Activated gamma-delta T cell treated with anti-CD3 and anti-CD28 coated beads, Interleukin-2, amount 50 U/mL, for 16 hours (primary cell): ENCODE measurements around the gene VWA8.
"Not testable (repeated sequence)": the region's sequence is repeated elsewhere in the genome, so short reads cannot be mapped to it uniquely, and the experiment has no call there.

Experiments
- DNase-seq: peaks from one replicate; pipeline ENCODE4 v3.0.0-alpha.2; 2020; ENCODE audit warnings: low read depth

Gene VWA8

DNA sequence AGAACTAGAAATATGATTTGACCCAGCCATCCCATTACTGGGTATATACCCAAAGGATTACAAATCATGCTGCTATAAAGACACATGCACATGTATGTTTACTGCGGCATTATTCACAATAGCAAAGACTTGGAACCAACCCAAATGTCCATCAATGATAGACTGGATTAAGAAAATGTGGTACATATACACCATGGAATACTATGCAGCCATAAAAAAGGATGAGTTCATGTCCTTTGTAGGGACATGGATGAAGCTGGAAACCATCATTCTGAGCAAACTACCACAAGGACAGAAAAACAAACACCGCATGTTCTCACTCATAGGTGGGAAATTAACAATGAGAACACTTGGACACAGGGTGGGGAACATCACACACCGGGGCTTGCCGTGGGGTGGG is 38.0 kb downstream of the VWA8 start:
- not testable (repeated sequence) for DNase-seq

DNA sequence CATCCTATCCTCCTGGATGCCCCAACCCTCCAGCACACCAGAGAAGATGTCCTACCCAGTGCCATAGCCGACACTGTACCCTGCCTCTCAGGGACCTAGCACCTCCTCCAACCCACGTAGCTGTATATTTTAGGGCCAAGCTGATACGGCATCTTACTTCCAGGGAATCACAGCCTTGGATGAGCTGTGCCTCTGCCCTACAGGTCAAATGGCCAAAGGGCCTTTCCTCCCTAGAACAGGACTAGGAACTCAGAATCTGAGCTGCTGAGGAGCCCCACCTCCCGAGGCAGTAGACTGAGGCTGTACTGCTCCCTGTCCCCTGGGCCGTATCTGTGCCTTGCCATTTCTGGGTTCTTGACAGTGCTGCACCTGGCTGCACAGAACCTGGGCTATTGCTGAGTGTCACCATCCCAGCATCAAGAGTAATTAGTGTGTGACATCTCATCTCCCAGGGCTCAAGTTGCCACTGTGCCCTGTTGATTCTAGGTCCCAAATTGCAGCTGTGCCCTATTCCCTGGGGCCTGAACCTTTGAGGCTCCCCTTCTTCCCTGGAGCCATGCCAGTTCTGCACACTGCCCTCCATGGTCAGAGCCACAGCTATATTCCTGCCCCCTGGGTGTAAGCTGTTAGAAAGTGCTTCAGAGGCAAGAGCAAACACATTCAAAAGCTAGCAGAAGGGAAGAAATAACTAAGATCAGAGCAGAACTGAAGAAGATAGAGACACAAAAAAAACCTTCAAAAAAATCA is 41.0 kb downstream of the VWA8 start:
- no peak for DNase-seq

DNA sequence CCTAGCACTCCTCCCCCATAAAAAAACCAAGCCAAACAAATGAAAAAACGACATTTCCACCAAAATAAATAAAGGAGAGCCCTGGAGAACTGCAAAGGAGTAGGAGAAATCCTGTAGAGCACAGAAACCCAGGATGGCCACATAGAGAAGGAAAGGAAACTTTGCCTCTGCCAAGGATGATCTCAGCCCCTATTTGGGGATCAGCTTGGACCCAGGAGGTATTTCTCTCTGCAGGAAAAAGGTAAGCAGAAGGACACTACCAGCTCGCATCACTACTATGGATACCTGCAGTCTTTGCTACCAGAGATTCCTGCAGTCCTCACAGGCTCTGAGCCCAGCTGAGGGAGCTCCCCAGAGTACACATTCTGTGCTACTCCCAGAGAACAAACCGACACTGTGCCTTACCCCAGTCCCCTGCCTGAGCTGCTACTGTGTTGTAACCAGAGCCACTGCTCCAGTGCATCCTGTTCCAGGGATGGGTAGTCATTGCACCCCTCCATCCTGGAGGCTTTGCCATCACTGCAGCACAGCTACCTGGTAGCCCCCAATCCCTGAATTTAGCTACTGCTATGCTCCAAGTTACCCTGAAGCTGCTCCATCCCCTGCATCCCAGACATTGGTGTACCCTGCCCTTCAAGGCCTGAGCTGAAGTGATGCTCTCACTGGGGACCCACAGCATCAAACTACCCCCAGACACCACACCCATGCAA is 41.7 kb downstream of the VWA8 start:
- DNase-seq = no peak

DNA sequence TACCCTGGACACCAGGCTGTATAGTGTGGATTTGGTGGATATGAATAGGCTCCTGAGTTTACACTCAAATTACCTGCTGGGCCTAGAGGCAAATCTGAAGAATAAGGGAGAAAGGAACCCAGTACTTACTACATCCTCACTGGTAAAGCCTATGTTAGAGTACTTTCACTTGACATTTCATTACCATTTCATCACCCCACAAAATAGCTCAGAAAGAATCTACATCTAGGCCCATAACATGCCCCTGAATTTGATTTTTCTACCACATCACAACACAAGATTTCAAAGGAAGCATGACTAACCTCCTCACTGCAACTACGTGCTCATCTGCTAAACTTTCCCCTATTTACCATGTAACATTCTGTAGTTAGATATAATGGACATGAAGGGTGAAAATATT is 43.3 kb downstream of the VWA8 start:
- no peak for DNase-seq

DNA sequence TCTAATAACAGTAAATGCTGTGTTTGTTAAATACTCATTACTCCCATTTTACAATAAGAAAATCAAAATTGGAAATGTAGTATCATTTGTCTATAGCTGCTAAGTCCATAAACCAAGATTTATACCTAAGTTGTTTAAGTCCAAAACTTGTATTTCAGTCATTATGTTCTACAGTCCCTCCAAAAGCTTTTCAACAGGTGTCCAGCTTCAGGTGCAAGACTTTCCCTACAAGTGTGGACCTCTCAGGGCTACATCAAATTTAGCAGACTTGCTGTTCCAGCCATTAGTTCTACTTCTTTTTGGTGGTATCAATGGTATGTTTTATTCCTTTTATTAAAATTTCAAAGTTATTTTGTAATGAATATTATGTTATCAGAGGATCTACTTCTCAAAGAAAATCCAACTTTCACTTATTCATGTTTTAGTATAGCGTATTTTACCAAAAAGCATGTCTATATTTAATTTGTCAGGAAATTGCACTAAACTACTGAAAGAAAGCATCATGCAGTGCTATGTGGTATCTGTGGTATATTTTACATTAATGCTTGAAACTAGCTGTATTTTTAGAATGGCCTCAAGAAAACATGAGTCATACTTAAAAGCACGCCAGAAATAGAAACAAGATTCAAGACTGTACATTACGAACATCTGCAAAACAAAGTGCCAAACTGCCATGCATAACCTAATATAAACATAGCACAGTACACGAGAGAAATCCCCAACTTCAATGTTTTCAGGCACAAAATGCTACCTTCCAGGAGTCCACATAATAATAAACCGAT is 44.5 kb downstream of the VWA8 start:
- no peak for DNase-seq

DNA sequence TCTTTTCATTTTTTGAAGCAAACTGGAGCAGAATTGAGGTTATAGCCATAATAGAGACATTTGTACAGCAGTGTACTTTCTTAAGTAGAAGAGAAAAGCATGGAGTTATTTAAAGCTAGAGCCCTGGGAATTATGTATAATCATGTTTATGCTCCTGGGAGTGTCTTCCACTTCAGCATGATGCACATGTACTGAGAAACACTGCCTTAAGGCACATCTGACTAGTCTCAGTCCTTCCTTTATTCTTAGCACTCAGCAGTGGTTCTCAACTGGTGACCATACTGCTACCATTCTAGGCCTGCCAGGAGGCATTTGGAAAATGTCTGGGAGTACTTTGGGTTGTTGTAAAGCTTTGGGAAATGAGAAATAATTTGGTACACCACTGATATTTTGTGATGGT is 45.8 kb downstream of the VWA8 start:
- DNase-seq = no peak

DNA sequence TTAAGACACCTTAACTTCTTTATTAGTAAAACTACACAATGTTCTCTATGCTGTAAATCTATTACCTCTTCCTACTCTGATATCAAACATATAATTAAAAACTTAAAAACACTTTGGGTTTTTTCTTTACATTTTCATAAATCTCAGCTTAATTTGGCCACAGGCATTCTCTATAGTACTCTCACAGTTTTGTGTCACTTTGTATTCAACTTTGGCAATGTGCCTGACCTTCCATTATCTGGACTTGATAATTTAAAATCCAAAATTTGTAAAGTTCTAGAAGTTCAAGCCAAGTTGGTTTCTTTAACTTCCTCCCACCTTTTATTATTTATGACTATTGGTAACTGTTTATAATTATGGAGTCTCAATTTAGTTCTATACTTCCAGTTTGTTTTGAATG is 46.4 kb downstream of the VWA8 start:
- no peak for DNase-seq

DNA sequence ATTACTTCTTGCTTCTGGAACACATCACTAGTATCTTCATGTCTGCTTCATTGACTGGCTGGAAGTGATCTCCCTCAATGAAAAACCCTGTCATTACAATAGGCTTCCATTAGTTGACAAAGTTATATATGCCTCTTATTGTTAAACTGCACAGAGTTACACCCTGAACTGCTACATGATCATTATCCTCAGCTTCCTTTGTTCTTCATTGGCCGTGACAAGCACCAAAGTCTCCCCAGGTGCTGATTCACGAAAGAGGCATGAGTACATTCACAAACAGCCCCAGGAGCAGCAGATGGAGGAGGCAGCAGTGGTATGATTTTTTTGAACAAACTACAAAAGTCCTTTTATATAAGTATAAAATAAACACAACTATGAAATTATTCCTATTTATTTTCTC is 51.4 kb downstream of the VWA8 start:
- DNase-seq = no peak

DNA sequence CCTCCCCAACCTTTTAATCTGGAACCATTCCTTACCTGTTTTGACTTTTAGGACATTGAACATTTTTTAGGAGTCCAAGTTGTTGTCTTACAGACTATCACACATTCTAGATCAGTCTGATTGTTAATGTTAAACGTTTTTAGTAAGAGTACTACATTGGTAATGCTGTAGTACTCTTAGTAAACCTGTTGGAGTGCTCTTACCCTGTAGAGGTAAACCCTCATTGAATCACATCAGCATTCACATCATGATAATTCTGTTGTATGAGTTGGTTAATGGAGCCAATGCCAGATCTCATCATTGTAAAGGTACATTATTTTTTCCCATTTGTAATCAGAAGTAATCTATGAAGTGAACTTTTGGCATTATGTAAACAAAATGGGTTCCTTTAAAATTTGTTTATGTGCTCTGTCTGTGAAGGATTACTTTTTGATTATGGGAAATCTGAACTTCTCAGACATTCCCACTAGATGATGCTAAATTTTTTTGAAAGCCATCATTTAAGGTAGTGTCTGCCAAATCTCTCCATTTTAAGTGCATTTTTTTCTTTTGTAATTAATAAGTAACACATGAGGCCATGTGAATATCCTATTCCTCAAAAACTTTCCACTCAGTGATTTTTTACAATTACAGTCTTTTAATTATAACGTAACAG is 55.2 kb downstream of the VWA8 start:
- DNase-seq = no peak

DNA sequence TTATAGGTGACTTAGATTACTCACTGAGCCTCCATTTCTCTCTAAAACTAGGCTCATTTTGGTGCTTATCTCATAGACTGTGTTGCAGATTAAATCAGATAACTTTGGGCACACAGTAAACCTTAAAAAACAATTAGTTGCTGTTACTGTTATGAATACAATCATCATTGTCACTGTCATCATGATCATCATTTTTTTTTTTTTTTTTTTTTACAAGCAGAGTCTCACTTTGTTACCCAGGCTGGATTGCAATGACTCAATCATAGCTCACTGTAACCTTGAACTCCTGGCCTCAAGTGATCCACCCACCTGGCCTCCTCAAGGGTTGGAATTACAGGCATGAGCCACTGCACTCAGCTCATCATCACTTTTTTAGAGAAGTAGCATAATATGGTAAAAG is 60.0 kb downstream of the VWA8 start:
- DNase-seq = no peak

DNA sequence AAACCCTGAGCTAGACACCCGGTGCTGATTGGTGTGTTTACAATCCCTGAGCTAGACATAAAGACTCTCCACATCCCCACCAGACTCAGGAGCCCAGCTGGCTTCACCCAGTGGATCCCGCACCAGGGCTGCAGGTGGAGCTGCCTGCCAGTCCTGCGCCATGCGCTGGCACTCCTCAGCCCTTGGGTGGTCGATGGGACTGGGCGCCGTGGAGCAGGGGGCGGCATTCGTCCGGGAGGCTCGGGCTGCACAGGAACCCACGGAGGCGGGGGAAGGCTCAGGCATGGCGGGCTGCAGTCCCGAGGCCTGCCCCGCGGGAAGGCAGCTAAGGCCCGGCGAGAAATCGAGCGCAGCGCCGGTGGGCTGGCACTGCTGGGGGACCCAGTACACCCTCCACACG is 62.5 kb downstream of the VWA8 start:
- not testable (repeated sequence) for DNase-seq

DNA sequence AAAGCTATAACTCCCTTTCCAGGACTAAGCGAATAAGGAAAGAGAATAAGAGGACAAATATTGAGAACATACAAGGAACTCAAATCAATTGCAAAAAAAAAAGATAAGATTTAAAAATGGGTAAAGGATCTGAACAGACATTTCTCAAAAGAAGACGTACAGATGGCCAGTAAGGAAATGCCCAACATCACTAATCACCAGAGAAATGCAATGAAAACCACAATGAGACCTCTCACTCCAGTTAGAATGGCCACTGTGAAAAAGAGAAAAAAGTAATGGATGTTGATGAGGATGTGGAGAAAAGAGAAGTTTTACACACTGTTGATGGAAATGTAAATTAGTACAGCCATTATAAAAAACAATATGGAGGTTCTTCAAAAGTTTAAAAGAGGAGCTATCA is 63.8 kb downstream of the VWA8 start:
- no peak for DNase-seq

DNA sequence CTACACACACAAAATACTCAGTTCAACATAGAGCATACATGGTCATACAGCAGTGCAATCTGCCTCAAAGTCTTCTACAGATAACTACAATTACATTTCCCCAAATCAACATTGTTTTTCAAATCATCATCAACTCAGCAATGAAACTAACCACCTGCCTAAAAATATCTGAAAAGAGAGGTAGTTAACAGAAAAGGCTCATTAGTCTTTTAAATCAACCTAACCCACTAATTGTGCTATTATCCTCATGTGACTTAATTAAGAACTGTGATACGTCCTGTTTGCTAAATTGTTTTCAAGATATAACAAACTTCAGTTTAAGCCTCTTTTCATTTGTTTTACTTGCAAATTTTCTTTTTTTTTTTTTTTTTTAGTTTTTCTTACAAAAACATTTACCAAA is 65.4 kb downstream of the VWA8 start:
- DNase-seq = no peak

DNA sequence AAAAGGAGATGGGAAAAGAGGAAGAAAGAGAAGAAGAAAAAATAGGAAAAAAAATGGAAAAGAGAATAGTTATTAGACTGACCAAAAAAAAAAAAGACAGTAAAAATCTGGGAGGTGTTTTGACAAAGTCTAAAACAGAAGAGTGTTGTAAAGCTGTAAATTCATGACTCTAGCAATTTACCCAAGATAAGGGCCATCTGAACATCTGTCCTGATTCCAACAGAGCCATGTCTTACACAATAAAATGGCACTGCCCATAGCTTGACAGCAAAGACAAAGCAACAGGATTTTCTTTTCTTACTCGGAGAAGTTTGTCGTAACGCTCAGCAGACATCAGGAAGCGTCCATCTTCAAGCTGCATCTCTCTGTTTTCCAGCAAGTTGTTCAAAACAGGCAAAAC is 69.8 kb downstream of the VWA8 start:
- no peak for DNase-seq

DNA sequence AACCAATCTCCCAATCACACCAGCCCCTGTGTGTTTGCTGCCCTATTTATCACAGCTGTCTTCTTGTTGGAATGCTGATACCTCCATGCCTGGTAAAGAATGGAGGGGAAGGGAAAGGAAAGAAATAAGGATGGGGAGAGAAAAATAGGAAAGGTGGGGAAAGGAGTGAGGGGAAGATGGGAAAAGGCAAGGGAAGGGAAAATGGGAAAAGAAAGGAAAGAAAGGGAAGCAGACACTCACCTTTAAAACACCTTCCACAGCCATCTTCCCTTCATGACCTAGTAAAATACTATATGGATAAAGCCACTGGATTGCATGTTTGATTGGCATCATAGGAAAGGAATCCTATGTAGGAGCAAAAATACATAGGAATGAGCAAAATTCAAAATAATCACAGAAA is 77.8 kb downstream of the VWA8 start:
- DNase-seq = no peak

DNA sequence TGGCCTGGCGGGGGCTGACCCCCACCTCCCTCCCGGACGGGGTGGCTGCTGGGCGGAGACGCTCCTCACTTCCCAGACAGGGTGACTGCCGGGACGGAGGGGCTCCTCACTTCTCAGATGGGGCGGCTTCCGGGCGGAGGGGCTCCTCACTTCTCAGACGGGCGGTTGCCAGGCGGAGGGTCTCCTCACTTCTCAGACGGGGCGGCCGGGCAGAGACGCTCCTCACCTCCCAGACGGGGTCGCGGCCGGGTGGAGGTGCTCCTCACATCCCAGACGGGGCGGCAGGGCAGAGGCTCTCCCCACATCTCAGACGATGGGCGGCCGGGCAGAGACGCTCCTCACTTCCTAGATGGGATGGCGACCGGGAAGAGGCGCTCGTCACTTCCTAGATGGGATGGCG is 79.0 kb downstream of the VWA8 start:
- not testable (repeated sequence) for DNase-seq

DNA sequence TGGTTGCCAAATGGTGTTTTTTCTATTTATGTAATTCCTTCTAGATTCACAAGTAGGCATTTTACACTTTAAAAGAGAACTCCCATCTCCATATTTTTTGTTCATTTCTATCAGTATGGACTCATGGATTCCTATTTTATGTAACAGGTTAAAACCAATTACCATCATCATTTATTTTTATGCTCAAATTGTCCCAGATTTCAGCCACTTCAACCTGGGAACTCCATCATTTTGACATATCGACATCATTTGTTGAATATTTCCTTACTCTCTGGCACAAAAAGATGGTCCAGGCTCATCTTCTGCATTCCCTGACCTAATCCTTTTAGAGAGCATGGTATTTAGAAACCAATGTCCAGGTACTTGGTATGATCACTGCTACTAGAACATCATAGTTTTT is 79.9 kb downstream of the VWA8 start:
- no peak for DNase-seq

DNA sequence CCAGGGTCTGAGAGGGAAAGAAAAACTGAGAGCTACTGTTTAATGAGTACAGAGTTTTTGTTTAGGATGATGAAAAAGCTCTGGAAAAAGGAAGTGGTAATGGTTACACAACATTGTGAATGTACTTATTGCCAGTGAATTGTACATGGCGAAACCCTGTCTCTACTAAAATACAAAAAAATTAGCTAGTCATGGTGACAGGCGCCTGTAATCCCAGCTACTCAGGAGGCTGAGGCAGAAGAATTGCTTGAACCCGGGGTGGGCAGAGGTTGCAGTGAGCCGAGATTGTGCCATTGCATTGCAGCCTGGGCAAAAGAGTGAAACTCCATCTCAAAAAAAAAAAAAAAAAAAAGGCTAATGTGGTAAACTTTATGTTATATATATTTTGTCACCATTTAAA is 96.3 kb downstream of the VWA8 start:
- DNase-seq = no peak

DNA sequence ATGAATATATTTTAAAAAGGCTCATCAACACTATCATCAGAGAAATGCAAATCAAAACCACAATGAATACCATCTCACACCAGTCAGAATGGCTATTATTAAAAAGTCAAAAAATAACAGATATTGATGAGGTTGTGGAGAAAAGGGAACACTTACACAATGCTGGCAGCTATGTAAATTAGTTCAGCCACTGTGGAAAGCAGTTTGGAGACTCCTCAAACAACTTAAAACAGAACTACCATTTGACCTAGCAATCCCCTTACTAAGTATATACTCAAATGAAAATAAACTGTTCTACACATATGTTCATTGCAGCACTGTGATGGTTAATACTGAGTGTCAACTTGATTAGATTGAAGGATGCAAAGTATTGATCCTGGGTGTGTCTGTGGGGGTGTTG is 98.2 kb downstream of the VWA8 start:
- DNase-seq = not testable (repeated sequence)

DNA sequence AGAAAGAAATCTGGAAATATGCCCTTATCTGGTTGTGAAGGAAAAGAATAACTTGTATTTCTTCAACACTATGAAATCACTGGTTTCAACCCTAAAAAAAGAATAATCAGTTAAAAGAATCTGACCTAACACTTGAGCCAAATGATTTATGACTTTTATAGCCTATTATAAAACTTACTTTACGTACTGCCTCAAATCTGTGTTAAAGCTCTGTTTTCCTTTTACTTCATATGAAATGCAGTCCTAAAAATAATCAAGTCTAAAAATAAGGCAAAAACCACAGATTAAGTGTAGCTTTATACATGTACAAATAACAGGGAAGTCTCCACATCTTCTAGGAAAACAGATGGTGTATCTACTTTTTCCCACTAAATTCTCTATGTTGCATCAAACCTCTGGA is 101.3 kb downstream of the VWA8 start:
- no peak for DNase-seq

DNA sequence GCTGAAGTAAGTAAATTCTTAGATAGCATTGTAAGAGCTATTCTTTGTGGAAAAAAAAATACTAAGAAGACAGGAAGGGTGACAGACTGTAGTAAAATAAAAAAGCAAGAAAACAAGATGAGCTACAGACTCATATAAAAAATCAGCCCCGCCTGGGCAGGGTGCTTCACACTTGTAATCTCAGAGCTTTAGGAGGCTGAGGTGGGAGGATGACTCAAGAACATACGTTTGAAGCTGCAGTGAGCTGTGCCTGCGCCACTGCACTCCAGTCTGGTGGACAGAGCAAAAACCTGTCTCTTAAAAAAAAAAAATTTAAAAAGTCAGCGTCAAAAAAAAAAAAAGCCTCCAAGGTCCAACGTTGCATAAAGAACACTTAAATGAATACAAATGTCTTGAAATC is 102.1 kb downstream of the VWA8 start:
- no peak for DNase-seq

DNA sequence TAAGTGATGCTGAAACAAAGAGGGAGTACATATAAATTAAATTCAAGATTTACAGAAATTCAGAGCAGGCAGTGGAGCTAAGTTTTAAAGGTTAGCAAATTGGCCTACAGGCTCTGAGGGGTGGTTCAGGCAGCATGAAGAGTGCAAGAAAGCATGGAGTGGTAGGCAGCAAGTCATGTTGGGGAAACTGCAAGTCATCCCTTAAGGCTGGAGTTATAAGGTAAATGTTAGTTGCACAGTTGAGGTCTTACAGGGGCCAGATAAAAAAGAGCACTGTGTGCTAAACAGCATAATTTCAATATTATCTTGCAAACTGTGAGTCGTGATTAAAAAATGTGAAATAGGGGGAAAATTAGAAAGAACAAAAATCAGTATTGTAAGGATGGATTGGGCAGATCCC is 106.2 kb downstream of the VWA8 start:
- no peak for DNase-seq

DNA sequence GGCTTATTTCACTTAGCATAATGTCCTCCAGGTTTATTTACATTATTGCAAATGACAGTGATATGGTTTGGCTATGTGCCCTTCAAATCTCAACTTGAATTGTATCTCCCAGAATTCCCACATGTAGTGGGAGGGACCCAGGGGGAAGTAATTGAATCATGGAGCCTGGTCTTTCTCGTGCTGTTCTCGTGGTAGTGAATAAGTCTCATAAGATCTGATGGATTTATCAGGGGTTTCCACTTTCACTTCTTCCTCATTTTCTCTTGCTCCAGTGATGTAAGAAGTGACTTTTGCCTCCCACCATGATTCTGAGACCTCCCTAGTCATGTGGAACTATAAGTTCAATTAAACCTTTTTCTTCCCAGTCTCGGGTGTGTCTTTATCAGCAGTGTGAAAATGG is 109.6 kb downstream of the VWA8 start:
- DNase-seq = no peak
